ENCODE measurements around the gene TANGO2.

DNA sequence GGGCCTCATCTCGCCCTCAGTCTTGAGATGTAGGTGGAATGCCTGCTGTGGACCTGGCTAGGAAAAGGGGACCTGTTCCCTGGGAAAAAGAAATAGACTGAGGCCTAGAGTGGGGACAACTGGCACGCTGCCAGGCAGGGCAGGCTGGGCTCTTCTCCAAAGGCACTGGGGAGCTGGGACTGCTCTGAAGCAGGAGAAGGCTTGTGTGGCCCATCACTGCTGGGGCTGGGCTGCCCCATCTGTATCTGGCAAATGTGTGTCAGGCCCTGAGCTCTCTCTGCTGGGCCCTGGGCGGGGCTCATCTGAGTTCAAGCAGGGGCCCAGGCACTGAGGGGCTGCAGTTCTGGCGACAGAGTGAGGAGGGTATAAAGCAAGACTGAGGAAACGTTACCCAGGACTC, 37.2 kb upstream of the TANGO2 start:
- TF ChIP-seq, protein P1, sequence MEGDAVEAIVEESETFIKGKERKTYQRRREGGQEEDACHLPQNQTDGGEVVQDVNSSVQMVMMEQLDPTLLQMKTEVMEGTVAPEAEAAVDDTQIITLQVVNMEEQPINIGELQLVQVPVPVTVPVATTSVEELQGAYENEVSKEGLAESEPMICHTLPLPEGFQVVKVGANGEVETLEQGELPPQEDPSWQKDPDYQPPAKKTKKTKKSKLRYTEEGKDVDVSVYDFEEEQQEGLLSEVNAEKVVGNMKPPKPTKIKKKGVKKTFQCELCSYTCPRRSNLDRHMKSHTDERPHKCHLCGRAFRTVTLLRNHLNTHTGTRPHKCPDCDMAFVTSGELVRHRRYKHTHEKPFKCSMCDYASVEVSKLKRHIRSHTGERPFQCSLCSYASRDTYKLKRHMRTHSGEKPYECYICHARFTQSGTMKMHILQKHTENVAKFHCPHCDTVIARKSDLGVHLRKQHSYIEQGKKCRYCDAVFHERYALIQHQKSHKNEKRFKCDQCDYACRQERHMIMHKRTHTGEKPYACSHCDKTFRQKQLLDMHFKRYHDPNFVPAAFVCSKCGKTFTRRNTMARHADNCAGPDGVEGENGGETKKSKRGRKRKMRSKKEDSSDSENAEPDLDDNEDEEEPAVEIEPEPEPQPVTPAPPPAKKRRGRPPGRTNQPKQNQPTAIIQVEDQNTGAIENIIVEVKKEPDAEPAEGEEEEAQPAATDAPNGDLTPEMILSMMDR (IDR thresholded peaks at IDR 0.05) = no peak
- no peak for TF ChIP-seq EP300 (IDR thresholded peaks at IDR 0.05)
